SHP77 (cell line): ENCODE results near the gene RAB11FIP4.

Experiments
- DNase-seq, 2 experiments: peaks; one replicate each; lab custom pipeline; 2025; lab: John Stamatoyannopoulos, UW

The RAB11FIP4 gene

DNA sequence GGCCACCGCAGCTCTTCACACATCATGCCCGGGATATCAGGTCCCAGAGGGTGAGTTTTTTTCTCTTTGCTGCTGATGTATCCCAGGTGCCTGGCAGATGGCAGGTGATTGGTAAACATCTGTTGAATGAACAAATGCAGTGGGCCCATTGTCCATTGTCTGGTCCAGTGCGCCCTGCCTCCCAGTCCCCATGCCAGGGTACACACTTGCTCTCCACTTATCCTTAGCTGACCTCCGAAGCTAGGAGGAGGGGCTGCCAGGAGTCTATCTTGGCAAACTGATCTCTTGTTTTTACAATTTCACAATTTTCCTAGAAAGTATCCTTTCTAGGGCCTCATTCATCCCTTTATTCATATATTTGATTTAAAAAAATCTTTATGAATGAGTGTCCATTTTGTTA, 196.0 kb downstream of the RAB11FIP4 start:
- DNase-seq = peak; percentile 19 to 41
